GM18870 (cell line): Measurements from ENCODE around the gene FHIP2A.
"Not testable (repeated sequence)": the region's sequence is repeated elsewhere in the genome, so short reads cannot be mapped to it uniquely, and the experiment has no call there.

Source experiments
- ATAC-seq: cut with Tn5 transposase; IDR thresholded peaks from one replicate; pipeline ENCODE4 v1.9.1; 2021; ENCODE audit warnings: moderate library complexity; ENCODE audit not compliant: unreplicated experiment

FHIP2A gene

GRCh38 chr10:114821293-114821914 is at the start of gene FHIP2A:
TSS of gene FHIP2A (plus strand) at chr10:114821780. CDS start at chr10:114822079, 299 bp downstream.
- ATAC-seq = peak; percentile 42

GRCh38 chr10:114772496-114773196 is 48.9 kb upstream of the FHIP2A start:
- no peak for ATAC-seq

GRCh38 chr10:114773197-114773532 is 48.4 kb upstream of the FHIP2A start:
- no peak for ATAC-seq

- ATAC-seq = not testable (repeated sequence)
These were observed 46.5 kb upstream of the FHIP2A start for GRCh38 chr10:114775082-114775481.

- no peak for ATAC-seq
These were observed 44.2 kb upstream of the FHIP2A start for GRCh38 chr10:114777415-114777814.

- ATAC-seq = no peak
These were observed 41.6 kb upstream of the FHIP2A start for GRCh38 chr10:114779803-114780576.

GRCh38 chr10:114780577-114781184 is 40.9 kb upstream of the FHIP2A start:
- no peak for ATAC-seq

- no peak for ATAC-seq
These were observed 38.9 kb upstream of the FHIP2A start for GRCh38 chr10:114782666-114783065.

- ATAC-seq = no peak
These were observed 37.9 kb upstream of the FHIP2A start for GRCh38 chr10:114783686-114784085.

- peak; percentile 57 for ATAC-seq
These were observed 35.1 kb upstream of the FHIP2A start for GRCh38 chr10:114786492-114786891.

- ATAC-seq = not testable (repeated sequence)
These were observed 34.4 kb upstream of the FHIP2A start for GRCh38 chr10:114787131-114787530.

GRCh38 chr10:114791768-114792167 is 29.8 kb upstream of the FHIP2A start:
- no peak for ATAC-seq

GRCh38 chr10:114795039-114795438 is 26.5 kb upstream of the FHIP2A start:
- ATAC-seq = no peak

GRCh38 chr10:114800361-114800760 is 21.2 kb upstream of the FHIP2A start:
- no peak for ATAC-seq

- ATAC-seq = peak; percentile 73
These were observed 20.2 kb upstream of the FHIP2A start for GRCh38 chr10:114801411-114801813.

GRCh38 chr10:114802177-114802576 is 19.4 kb upstream of the FHIP2A start:
- ATAC-seq = no peak

- no peak for ATAC-seq
These were observed 14.8 kb upstream of the FHIP2A start for GRCh38 chr10:114806562-114807391.

GRCh38 chr10:114808982-114809381 is 12.6 kb upstream of the FHIP2A start:
- ATAC-seq = no peak

- peak; percentile 100 for ATAC-seq
These were observed 10.7 kb upstream of the FHIP2A start for GRCh38 chr10:114810926-114811325.

- ATAC-seq = no peak
These were observed 9.7 kb upstream of the FHIP2A start for GRCh38 chr10:114811862-114812261.

- no peak for ATAC-seq
These were observed 5.8 kb upstream of the FHIP2A start for GRCh38 chr10:114815791-114816190.
